NCI-H82 (cell line): ENCODE data around the gene PRKN.

Source experiments
- DNase-seq: peaks from one replicate; lab custom pipeline; 2025; lab: John Stamatoyannopoulos, UW

PRKN gene

GRCh38 chr6:161487217-161487531, 1240.4 kb downstream of the PRKN start:
- no peak for DNase-seq

GRCh38 chr6:161486361-161487216, 1241.0 kb downstream of the PRKN start:
- DNase-seq = no peak

- no peak for DNase-seq
Measured at GRCh38 chr6:161482517-161482858, 1245.1 kb downstream of the PRKN start.

GRCh38 chr6:161481786-161482516, 1245.6 kb downstream of the PRKN start:
- no peak for DNase-seq

GRCh38 chr6:161480421-161481155, 1247.0 kb downstream of the PRKN start:
- DNase-seq = no peak

- DNase-seq = no peak
Measured at GRCh38 chr6:161479376-161479775, 1248.2 kb downstream of the PRKN start.

- DNase-seq = no peak
Measured at GRCh38 chr6:161477876-161478425, 1249.6 kb downstream of the PRKN start.

GRCh38 chr6:161476711-161477110, 1250.9 kb downstream of the PRKN start:
- DNase-seq = no peak

GRCh38 chr6:161465403-161465802, 1262.2 kb downstream of the PRKN start:
- no peak for DNase-seq

- no peak for DNase-seq
Measured at GRCh38 chr6:161463071-161463470, 1264.5 kb downstream of the PRKN start.

GRCh38 chr6:161462148-161462547, 1265.4 kb downstream of the PRKN start:
- DNase-seq = no peak

- no peak for DNase-seq
Measured at GRCh38 chr6:161459008-161459615, 1268.5 kb downstream of the PRKN start.

GRCh38 chr6:161458201-161458951, 1269.2 kb downstream of the PRKN start:
- no peak for DNase-seq

GRCh38 chr6:161455848-161456247, 1271.7 kb downstream of the PRKN start:
- no peak for DNase-seq

- no peak for DNase-seq
Measured at GRCh38 chr6:161453558-161453957, 1274.0 kb downstream of the PRKN start.

GRCh38 chr6:161452241-161452640, 1275.3 kb downstream of the PRKN start:
- no peak for DNase-seq

- no peak for DNase-seq
Measured at GRCh38 chr6:161449521-161449920, 1278.0 kb downstream of the PRKN start.

GRCh38 chr6:161446949-161447348, 1280.6 kb downstream of the PRKN start:
- no peak for DNase-seq

GRCh38 chr6:161446296-161446925, 1281.2 kb downstream of the PRKN start:
- no peak for DNase-seq

GRCh38 chr6:161445021-161445799, 1282.4 kb downstream of the PRKN start:
- peak; percentile 10 for DNase-seq
